IgD-negative memory B cell (primary cell): ENCODE measurements around the gene TRABD2A. TPM values are rescaled to one million over a fixed set of nuclear protein-coding genes. Genes with fewer than 3 reads are reported as not detected.

Experiments
- H3K27ac Mint-ChIP-seq, 3 donors: one replicate each; pipeline ENCODE4 v1.8.0; 2020 to 2022; ENCODE audit warnings: mild to moderate bottlenecking in 3 of 3, mixed read lengths in 3 of 3, moderate library complexity in 1 of 3
- H3K27me3 Mint-ChIP-seq: one replicate; pipeline ENCODE4 v1.8.0; 2021; ENCODE audit warnings: mixed read lengths
- H3K36me3 Mint-ChIP-seq: one replicate; pipeline ENCODE4 v1.8.0; 2020; ENCODE audit warnings: mild to moderate bottlenecking, mixed read lengths
- H3K4me1 Mint-ChIP-seq, 3 donors: one replicate each; pipeline ENCODE4 v1.8.0; 2020 to 2022; ENCODE audit warnings: mixed read lengths in 3 of 3, mild to moderate bottlenecking in 1 of 3
- H3K4me3 Mint-ChIP-seq, 4 donors: one replicate each; pipeline ENCODE4 v1.8.0; 2020 to 2022; ENCODE audit warnings: mild to moderate bottlenecking in 4 of 4, mixed read lengths in 4 of 4, moderate library complexity in 3 of 4
- H3K9me3 Mint-ChIP-seq, 3 donors: one replicate each; pipeline ENCODE4 v1.8.0; 2020 to 2021; ENCODE audit warnings: mixed read lengths in 3 of 3, mild to moderate bottlenecking in 1 of 3
- polyA plus RNA-seq: library from polyadenylated mRNA; unstranded; fragments of 300-500 nt; fragmentation: Illumina TruSeq; gene quantifications from one replicate; pipeline ENCODE4 v1.2.3, GENCODE V29; 2021

The TRABD2A gene
- polyA plus RNA-seq, 1 donor from 2014 or later = 5.7 TPM

- Mint-ChIP-seq H3K27me3 (no peaks in the 10 kb centered on the region), H3K4me3 (peak overlapping the region; percentile 13 to 77 (median 57)), H3K27ac (peak overlapping the region; percentile 8 to 91 (median 46)), H3K4me1 (peaks cover 31 to 39% (median 35%) of the 10 kb centered on the region in 3 donors), H3K9me3 (no peaks in the 10 kb centered on the region), H3K36me3 (no peaks in the 10 kb centered on the region)
Measured at GRCh38 chr2:84894758-84895520, 14.1 kb upstream of the TRABD2A start.

- no peaks in the 10 kb centered on the region for H3K9me3 Mint-ChIP-seq
- peak overlapping the region; percentile 8 to 91 (median 46) for H3K27ac Mint-ChIP-seq
- peaks cover 38 to 45% (median 39%) of the 10 kb centered on the region in 3 donors for H3K4me1 Mint-ChIP-seq
- peak overlapping the region; percentile 13 to 77 (median 57) for H3K4me3 Mint-ChIP-seq
- no peaks in the 10 kb centered on the region for H3K36me3 Mint-ChIP-seq
- H3K27me3 Mint-ChIP-seq = no peaks in the 10 kb centered on the region
Measured at GRCh38 chr2:84894131-84894586, 13.3 kb upstream of the TRABD2A start.

GRCh38 chr2:84891355-84892010 is 10.6 kb upstream of the TRABD2A start:
- Mint-ChIP-seq H3K36me3 (peaks cover 3% of the 10 kb centered on the region), H3K4me3 (no peak overlapping the region), H3K27ac (no peak overlapping the region), H3K27me3 (no peaks in the 10 kb centered on the region), H3K9me3 (no peaks in the 10 kb centered on the region), H3K4me1 (peaks cover 29 to 42% (median 41%) of the 10 kb centered on the region in 3 donors)

- peaks cover 13 to 31% (median 26%) of the 10 kb centered on the region in 3 donors for H3K4me1 Mint-ChIP-seq
- no peaks in the 10 kb centered on the region for H3K9me3 Mint-ChIP-seq
- H3K27me3 Mint-ChIP-seq = no peaks in the 10 kb centered on the region
- peak overlapping the region in 3 of 4 donors; percentile 59 to 89 (median 84) for H3K4me3 Mint-ChIP-seq
- H3K27ac Mint-ChIP-seq = peak overlapping the region; percentile 54 to 94 (median 87)
- peaks cover 3% of the 10 kb centered on the region for H3K36me3 Mint-ChIP-seq
Measured at GRCh38 chr2:84889332-84889731, 8.4 kb upstream of the TRABD2A start.

- Mint-ChIP-seq H3K27ac (peak overlapping the region; percentile 54 to 94 (median 87)), H3K9me3 (no peaks in the 10 kb centered on the region), H3K36me3 (peaks cover 3% of the 10 kb centered on the region), H3K27me3 (no peaks in the 10 kb centered on the region), H3K4me3 (peak overlapping the region; percentile 34 to 89 (median 72)), H3K4me1 (peaks cover 12 to 26% (median 25%) of the 10 kb centered on the region in 3 donors)
Measured at GRCh38 chr2:84888401-84889276, 7.8 kb upstream of the TRABD2A start.

GRCh38 chr2:84886791-84887190 is 5.9 kb upstream of the TRABD2A start:
- Mint-ChIP-seq H3K4me3 (peak overlapping the region in 2 of 4 donors; percentile 4 to 30), H3K4me1 (peaks cover 19 to 31% (median 29%) of the 10 kb centered on the region in 3 donors), H3K9me3 (no peaks in the 10 kb centered on the region), H3K36me3 (peaks cover 3% of the 10 kb centered on the region), H3K27me3 (no peaks in the 10 kb centered on the region), H3K27ac (no peak overlapping the region)

- Mint-ChIP-seq H3K9me3 (no peaks in the 10 kb centered on the region), H3K27ac (no peak overlapping the region), H3K27me3 (peaks cover 4% of the 10 kb centered on the region), H3K4me1 (peaks cover 28 to 32% (median 29%) of the 10 kb centered on the region in 3 donors), H3K4me3 (no peak overlapping the region), H3K36me3 (peaks cover 3% of the 10 kb centered on the region)
Measured at GRCh38 chr2:84885111-84885510, 4.2 kb upstream of the TRABD2A start.

- Mint-ChIP-seq H3K9me3 (no peaks in the 10 kb centered on the region), H3K36me3 (peaks cover 3% of the 10 kb centered on the region), H3K27me3 (peaks cover 5% of the 10 kb centered on the region), H3K4me3 (no peak overlapping the region), H3K27ac (no peak overlapping the region), H3K4me1 (peaks cover 24 to 31% (median 28%) of the 10 kb centered on the region in 3 donors)
Measured at GRCh38 chr2:84884449-84884848, 3.6 kb upstream of the TRABD2A start.

- H3K27ac Mint-ChIP-seq = peak overlapping the region; percentile 49 to 87 (median 80)
- H3K27me3 Mint-ChIP-seq = peaks cover 7% of the 10 kb centered on the region
- H3K4me3 Mint-ChIP-seq = peak overlapping the region; percentile 85 to 95 (median 92)
- H3K9me3 Mint-ChIP-seq = no peaks in the 10 kb centered on the region
- peaks cover 3% of the 10 kb centered on the region for H3K36me3 Mint-ChIP-seq
- peaks cover 15 to 24% (median 20%) of the 10 kb centered on the region in 3 donors for H3K4me1 Mint-ChIP-seq
Measured at GRCh38 chr2:84882775-84883550, 2.1 kb upstream of the TRABD2A start.

GRCh38 chr2:84882414-84882738 is 1.5 kb upstream of the TRABD2A start:
- peaks cover 3% of the 10 kb centered on the region for H3K36me3 Mint-ChIP-seq
- peak overlapping the region; percentile 49 to 94 (median 87) for H3K27ac Mint-ChIP-seq
- peaks cover 18 to 24% (median 21%) of the 10 kb centered on the region in 3 donors for H3K4me1 Mint-ChIP-seq
- H3K4me3 Mint-ChIP-seq = peak overlapping the region; percentile 85 to 95 (median 92)
- H3K27me3 Mint-ChIP-seq = peaks cover 9% of the 10 kb centered on the region
- no peaks in the 10 kb centered on the region for H3K9me3 Mint-ChIP-seq

GRCh38 chr2:84881581-84882413 is 913 bp upstream of the TRABD2A start:
- H3K4me1 Mint-ChIP-seq = peaks cover 16 to 24% (median 17%) of the 10 kb centered on the region in 3 donors
- H3K9me3 Mint-ChIP-seq = no peaks in the 10 kb centered on the region
- no peaks in the 10 kb centered on the region for H3K36me3 Mint-ChIP-seq
- H3K4me3 Mint-ChIP-seq = peak overlapping the region; percentile 85 to 95 (median 92)
- peak overlapping the region; percentile 49 to 94 (median 87) for H3K27ac Mint-ChIP-seq
- H3K27me3 Mint-ChIP-seq = peaks cover 9% of the 10 kb centered on the region

GRCh38 chr2:84880395-84880644 is 564 bp downstream of the TRABD2A start:
- peak overlapping the region; percentile 14 to 71 (median 63) for H3K27ac Mint-ChIP-seq
- no peaks in the 10 kb centered on the region for H3K36me3 Mint-ChIP-seq
- peaks cover 15 to 24% (median 15%) of the 10 kb centered on the region in 3 donors for H3K4me1 Mint-ChIP-seq
- H3K9me3 Mint-ChIP-seq = no peaks in the 10 kb centered on the region
- H3K4me3 Mint-ChIP-seq = peak overlapping the region; percentile 83 to 93 (median 89)
- H3K27me3 Mint-ChIP-seq = peaks cover 9% of the 10 kb centered on the region

GRCh38 chr2:84879584-84880394 is 1.1 kb downstream of the TRABD2A start:
- H3K36me3 Mint-ChIP-seq = peaks cover 2% of the 10 kb centered on the region
- peaks cover 15 to 24% (median 19%) of the 10 kb centered on the region in 3 donors for H3K4me1 Mint-ChIP-seq
- peaks cover 9% of the 10 kb centered on the region for H3K27me3 Mint-ChIP-seq
- H3K9me3 Mint-ChIP-seq = no peaks in the 10 kb centered on the region
- peak overlapping the region; percentile 83 to 94 (median 89) for H3K4me3 Mint-ChIP-seq
- H3K27ac Mint-ChIP-seq = peak overlapping the region; percentile 14 to 71 (median 63)
